ENCODE results near the gene ETV6.

Gene ETV6

DNA sequence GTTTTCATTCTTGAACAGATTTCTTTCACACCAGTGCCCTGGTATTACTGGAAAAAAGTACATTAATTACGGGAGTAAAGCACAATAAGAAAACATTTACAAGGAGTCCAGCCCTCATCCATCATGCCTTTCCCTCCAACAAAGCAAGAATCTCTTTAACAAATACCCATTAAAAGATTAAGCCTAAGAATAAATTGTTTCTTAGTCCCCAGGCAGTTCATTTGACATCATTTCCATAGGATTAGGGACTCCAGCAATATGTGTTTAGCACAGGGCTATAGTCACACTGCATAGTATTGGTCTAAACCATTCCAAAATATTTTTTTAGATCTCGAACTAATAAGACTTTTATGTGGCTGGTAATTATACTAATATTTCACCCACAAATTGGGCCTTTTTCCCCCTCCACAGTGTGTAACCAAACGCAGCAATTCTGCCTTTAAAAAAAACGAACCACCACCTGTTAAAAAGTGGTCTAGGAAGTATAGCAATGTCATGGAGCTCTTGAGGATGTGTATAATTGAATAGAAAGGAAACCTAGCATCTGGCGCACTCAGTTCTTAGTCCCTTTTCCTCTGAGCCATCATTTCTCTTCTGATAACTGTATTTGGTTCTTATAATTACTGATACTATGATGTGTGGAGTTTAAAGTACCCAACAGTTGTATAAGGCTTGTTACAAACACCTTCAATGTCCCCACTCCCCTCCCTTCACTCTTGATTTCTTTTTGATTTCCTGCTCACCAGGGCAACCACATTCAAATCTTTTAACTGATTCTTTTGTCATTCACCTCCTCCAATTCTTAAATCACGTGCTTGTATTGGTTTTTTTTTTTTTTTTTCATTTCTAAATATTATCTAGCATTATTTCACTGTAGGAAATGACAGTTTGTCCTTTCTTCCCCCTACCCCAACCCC lies 138.7 kb downstream of the ETV6 start:
- no peak overlapping the region for H3K9ac ChIP-seq (ENCODE audit: insufficient read length, low read depth)
- no peak overlapping the region for H3K4me3 ChIP-seq (ENCODE audit: insufficient read length, low read depth)
- H3K27me3 ChIP-seq (ENCODE audit: insufficient read depth, insufficient read length), result no peaks in the 10 kb centered on the region
- H3K36me3 ChIP-seq (ENCODE audit: insufficient read depth, insufficient read length, low read length), result no peaks in the 10 kb centered on the region
- H3K4me1 ChIP-seq (ENCODE audit: insufficient read depth, insufficient read length), result no peaks in the 10 kb centered on the region
- DNase-seq (ENCODE audit: low read depth, low spot score), result no peak
- no peaks in the 10 kb centered on the region for H3K9me3 ChIP-seq (ENCODE audit: insufficient read depth, low read length)
- TF ChIP-seq SUZ12 (IDR thresholded peaks at IDR 0.05; ENCODE audit: extremely low read depth, insufficient read depth, insufficient read length) (no peak), YY1 (IDR thresholded peaks at IDR 0.05; ENCODE audit: insufficient read depth, insufficient read length) (no peak), ZNF274 (IDR thresholded peaks at IDR 0.05; ENCODE audit: low read depth, low read length) (no peak)

DNA sequence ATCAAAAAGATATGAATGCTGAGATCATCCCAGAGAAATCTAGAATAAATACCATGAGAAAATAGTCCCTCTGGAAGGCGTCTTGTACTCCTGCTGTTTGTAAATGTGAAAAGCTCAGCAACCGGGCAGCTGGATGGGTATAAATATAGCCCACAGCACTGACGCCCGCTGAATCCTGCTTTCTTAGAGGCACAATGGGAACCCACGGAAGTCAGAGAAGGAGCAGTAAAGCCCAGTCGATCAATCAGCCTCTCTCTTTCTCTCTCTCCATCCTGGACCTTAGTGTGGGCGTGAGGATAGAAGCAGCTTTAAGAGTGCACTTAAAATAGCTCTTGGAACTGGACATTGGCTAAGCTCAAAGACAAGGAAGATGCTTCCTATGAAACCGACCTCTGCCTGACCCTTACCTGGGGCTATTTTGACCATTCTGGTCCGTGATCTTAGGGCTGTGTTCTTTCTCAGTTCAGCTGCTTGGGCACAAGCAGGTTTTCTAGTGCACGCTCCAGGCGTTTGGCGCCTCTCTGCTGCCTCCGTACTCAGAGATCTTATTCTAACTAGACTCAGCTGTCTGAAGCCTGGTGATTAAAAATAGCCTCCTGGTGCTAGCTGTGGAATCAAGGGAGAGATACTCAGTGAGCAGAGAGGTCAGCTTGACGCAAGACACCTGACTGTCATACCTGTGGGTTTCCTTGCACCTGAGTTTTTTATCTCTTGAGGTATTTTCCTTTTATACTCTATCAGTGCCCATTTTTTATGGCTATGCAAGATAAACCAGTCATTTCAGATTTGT lies 144.6 kb downstream of the ETV6 start:
- no peak for DNase-seq (ENCODE audit: low read depth, low spot score)
- Histone ChIP-seq H3K4me3 (ENCODE audit: insufficient read length, low read depth) (no peak overlapping the region), H3K9me3 (ENCODE audit: insufficient read depth, low read length) (peaks cover 6% of the 10 kb centered on the region; the same call in 1 of the 2 replicates), H3K36me3 (ENCODE audit: insufficient read depth, insufficient read length, low read length) (no peaks in the 10 kb centered on the region), H3K27me3 (ENCODE audit: insufficient read depth, insufficient read length) (no peaks in the 10 kb centered on the region), H3K9ac (ENCODE audit: insufficient read length, low read depth) (no peak overlapping the region), H3K4me1 (ENCODE audit: insufficient read depth, insufficient read length) (no peaks in the 10 kb centered on the region)
- TF ChIP-seq ZNF274 (IDR thresholded peaks at IDR 0.05; ENCODE audit: low read depth, low read length) (no peak), YY1 (IDR thresholded peaks at IDR 0.05; ENCODE audit: insufficient read depth, insufficient read length) (no peak), SUZ12 (IDR thresholded peaks at IDR 0.05; ENCODE audit: extremely low read depth, insufficient read depth, insufficient read length) (no peak)

DNA sequence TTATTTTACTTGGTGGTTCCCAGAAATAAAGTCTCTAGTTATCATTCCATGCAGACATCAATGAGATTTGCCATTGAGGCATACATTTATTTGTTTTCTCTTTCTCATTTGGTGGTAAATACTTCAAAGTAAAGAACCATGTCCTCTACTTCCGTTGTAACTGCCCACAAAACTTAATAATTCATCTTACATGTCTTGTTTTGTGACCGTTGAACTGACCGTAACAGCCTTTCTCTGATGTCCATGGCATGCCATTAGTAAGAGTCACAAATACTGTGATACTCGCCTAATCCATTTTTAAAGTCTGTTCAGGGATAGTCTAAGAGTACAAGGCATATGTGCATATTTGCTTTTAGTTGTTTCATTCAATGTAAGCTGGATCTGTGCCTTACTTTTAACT lies 145.3 kb downstream of the ETV6 start:
- H3K4me3 ChIP-seq (ENCODE audit: insufficient read length, low read depth), result no peak overlapping the region
- H3K27me3 ChIP-seq (ENCODE audit: insufficient read depth, insufficient read length), result no peaks in the 10 kb centered on the region
- H3K9ac ChIP-seq (ENCODE audit: insufficient read length, low read depth), result no peak overlapping the region
- no peak for DNase-seq (ENCODE audit: low read depth, low spot score)
- no peaks in the 10 kb centered on the region for H3K36me3 ChIP-seq (ENCODE audit: insufficient read depth, insufficient read length, low read length)
- no peak for TF ChIP-seq SUZ12 (IDR thresholded peaks at IDR 0.05; ENCODE audit: extremely low read depth, insufficient read depth, insufficient read length)
- TF ChIP-seq ZNF274 (IDR thresholded peaks at IDR 0.05; ENCODE audit: low read depth, low read length), result no peak
- TF ChIP-seq YY1 (IDR thresholded peaks at IDR 0.05; ENCODE audit: insufficient read depth, insufficient read length), result no peak
- H3K9me3 ChIP-seq (ENCODE audit: insufficient read depth, low read length), result peaks cover 6% of the 10 kb centered on the region; the same call in 1 of the 2 replicates
- no peaks in the 10 kb centered on the region for H3K4me1 ChIP-seq (ENCODE audit: insufficient read depth, insufficient read length)

DNA sequence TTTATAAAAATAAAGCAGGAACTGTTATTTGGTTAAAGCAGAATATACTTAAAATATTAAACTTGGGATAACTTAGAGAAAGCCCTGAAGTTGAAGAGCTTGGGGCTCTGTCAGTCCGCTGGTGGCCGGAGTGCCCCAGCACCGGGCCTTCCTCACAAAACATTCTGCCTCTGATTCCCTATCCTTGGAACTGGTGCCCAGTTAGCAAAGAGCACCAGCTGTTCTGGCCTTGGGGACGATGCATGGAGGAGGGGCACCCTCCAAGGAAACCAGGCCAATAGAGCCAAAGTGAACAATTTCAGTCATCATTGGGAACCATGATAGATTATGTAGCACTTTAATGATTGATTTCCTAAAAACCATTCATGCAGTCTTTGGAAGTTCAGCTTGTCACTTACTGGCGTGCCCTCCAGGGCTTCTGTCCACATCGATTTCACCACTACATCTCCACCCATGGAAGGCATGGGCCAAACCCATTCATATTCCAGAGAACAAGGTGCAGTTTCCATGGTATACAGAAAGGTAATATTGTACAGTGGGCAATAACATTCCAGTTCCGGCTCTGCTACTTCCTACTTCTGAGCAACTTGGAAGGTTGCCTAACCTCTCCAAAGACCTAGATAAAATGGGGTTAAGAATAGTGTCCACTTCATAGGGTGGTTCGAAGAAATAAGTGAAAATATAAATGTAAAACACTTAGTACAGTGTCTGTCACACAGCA lies 145.9 kb downstream of the ETV6 start:
- Histone ChIP-seq H3K9ac (ENCODE audit: insufficient read length, low read depth) (no peak overlapping the region), H3K27me3 (ENCODE audit: insufficient read depth, insufficient read length) (no peaks in the 10 kb centered on the region), H3K36me3 (ENCODE audit: insufficient read depth, insufficient read length, low read length) (no peaks in the 10 kb centered on the region), H3K9me3 (ENCODE audit: insufficient read depth, low read length) (peaks cover 6% of the 10 kb centered on the region; the same call in 1 of the 2 replicates), H3K4me3 (ENCODE audit: insufficient read length, low read depth) (no peak overlapping the region), H3K4me1 (ENCODE audit: insufficient read depth, insufficient read length) (no peaks in the 10 kb centered on the region)
- no peak for DNase-seq (ENCODE audit: low read depth, low spot score)
- TF ChIP-seq YY1 (IDR thresholded peaks at IDR 0.05; ENCODE audit: insufficient read depth, insufficient read length), result no peak
- TF ChIP-seq SUZ12 (IDR thresholded peaks at IDR 0.05; ENCODE audit: extremely low read depth, insufficient read depth, insufficient read length), result no peak
- no peak for TF ChIP-seq ZNF274 (IDR thresholded peaks at IDR 0.05; ENCODE audit: low read depth, low read length)

DNA sequence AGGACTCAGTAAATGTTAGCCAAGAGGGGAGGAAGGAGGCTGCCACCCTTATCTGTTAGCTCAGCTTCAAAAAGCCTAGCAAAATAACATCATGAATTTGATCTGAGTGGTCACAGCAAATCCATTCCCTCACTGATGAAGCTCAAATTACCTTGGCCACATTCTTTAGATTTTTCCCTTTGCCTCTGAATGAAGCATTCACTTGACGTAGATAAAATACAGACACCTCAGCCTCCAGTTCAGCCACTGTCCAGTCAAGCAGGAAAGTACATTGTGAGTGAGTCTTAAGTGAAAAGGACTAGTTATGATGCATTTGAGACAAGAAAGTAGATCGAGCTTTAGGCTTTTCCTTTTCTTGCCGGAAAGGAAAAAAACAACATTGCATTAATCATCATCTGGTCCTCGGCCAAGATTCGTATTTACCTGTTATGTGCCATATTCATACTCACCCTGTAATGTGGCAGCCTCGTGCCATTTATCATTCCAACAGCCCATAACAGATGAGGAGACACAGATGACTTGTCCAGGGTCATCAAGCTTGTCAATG lies 146.5 kb downstream of the ETV6 start:
- Histone ChIP-seq H3K27me3 (ENCODE audit: insufficient read depth, insufficient read length) (no peaks in the 10 kb centered on the region), H3K36me3 (ENCODE audit: insufficient read depth, insufficient read length, low read length) (no peaks in the 10 kb centered on the region), H3K4me1 (ENCODE audit: insufficient read depth, insufficient read length) (no peaks in the 10 kb centered on the region), H3K4me3 (ENCODE audit: insufficient read length, low read depth) (no peak overlapping the region), H3K9me3 (ENCODE audit: insufficient read depth, low read length) (peaks cover 6% of the 10 kb centered on the region; the same call in 1 of the 2 replicates), H3K9ac (ENCODE audit: insufficient read length, low read depth) (no peak overlapping the region)
- peak; percentile 33 for DNase-seq (ENCODE audit: low read depth, low spot score)
- TF ChIP-seq SUZ12 (IDR thresholded peaks at IDR 0.05; ENCODE audit: extremely low read depth, insufficient read depth, insufficient read length) (no peak), YY1 (IDR thresholded peaks at IDR 0.05; ENCODE audit: insufficient read depth, insufficient read length) (no peak), ZNF274 (IDR thresholded peaks at IDR 0.05; ENCODE audit: low read depth, low read length) (no peak)

DNA sequence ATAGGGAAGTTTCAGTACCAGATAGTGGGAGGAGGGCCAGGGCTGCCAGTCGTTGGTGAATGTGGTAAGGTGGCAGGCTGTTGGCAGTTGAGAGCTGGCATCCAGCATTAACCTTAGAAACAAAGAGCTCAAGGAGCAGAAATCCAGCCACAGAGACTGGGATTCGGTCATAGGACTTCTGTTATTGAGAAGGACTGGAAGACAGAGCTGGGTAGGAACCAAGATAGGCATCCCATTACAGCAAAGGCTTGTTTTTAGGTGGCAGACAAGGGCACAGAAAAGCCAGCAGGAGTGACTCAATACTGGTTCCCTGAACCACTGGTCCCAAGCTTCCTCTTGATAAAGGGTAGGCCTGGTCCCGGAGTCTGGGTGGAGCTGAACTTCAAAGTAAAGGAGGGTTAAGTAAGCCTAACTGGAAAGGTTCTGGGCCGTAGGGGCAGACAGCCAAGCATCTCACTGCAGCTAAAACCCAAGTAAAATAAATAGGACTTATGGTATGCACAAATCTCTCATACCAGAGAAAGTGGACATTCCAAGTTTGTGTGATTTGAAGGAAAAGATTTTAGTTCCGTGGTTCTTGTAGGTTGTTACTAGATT lies 147.9 kb downstream of the ETV6 start:
- Histone ChIP-seq H3K4me1 (ENCODE audit: insufficient read depth, insufficient read length) (no peaks in the 10 kb centered on the region), H3K4me3 (ENCODE audit: insufficient read length, low read depth) (no peak overlapping the region), H3K36me3 (ENCODE audit: insufficient read depth, insufficient read length, low read length) (peaks cover 3% of the 10 kb centered on the region), H3K9me3 (ENCODE audit: insufficient read depth, low read length) (peaks cover 6% of the 10 kb centered on the region; the same call in 1 of the 2 replicates), H3K27me3 (ENCODE audit: insufficient read depth, insufficient read length) (no peaks in the 10 kb centered on the region), H3K9ac (ENCODE audit: insufficient read length, low read depth) (no peak overlapping the region)
- no peak for DNase-seq (ENCODE audit: low read depth, low spot score)
- TF ChIP-seq SUZ12 (IDR thresholded peaks at IDR 0.05; ENCODE audit: extremely low read depth, insufficient read depth, insufficient read length) (no peak), ZNF274 (IDR thresholded peaks at IDR 0.05; ENCODE audit: low read depth, low read length) (no peak), YY1 (IDR thresholded peaks at IDR 0.05; ENCODE audit: insufficient read depth, insufficient read length) (no peak)
